GM18907 (cell line): ENCODE measurements around the gene ZNF324.
A peak's percentile ranks its signal among the peaks of the same experiment; 100 is the strongest.
"Not testable (repeated sequence)": the region's sequence is repeated elsewhere in the genome, so short reads cannot be mapped to it uniquely, and the experiment has no call there.

Experiments used
- ATAC-seq: cut with Tn5 transposase; IDR thresholded peaks from one replicate; pipeline ENCODE4 v1.9.1; 2021; ENCODE audit warnings: mild to moderate bottlenecking, moderate library complexity; ENCODE audit not compliant: unreplicated experiment

The ZNF324 gene

GRCh38 chr19:58466760-58467589, at the start of gene ZNF324:
TSS of gene ZNF324 (plus strand) at chr19:58467080. CDS start at chr19:58469186, 2,106 bp downstream.
- peak; percentile 85 for ATAC-seq

- no peak for ATAC-seq
Measured at GRCh38 chr19:58428617-58429016, 38.3 kb upstream of the ZNF324 start.

- ATAC-seq = no peak
Measured at GRCh38 chr19:58429745-58430144, 37.1 kb upstream of the ZNF324 start.

GRCh38 chr19:58434217-58434616, 32.7 kb upstream of the ZNF324 start:
- ATAC-seq = no peak

- ATAC-seq = peak; percentile 90
Measured at GRCh38 chr19:58439576-58440554, 27.0 kb upstream of the ZNF324 start, which contains the start of gene ZNF132. TSS of gene ZNF132 (minus strand) at chr19:58440153. CDS start at chr19:58439821, 332 bp downstream.

- no peak for ATAC-seq
Measured at GRCh38 chr19:58440556-58440955, 26.3 kb upstream of the ZNF324 start.

- not testable (repeated sequence) for ATAC-seq
Measured at GRCh38 chr19:58442986-58443385, 23.9 kb upstream of the ZNF324 start.

- ATAC-seq = not testable (repeated sequence)
Measured at GRCh38 chr19:58448860-58449259, 18.0 kb upstream of the ZNF324 start.

- ATAC-seq = not testable (repeated sequence)
Measured at GRCh38 chr19:58449980-58450379, 16.9 kb upstream of the ZNF324 start.

- no peak for ATAC-seq
Measured at GRCh38 chr19:58450856-58451357, 16.0 kb upstream of the ZNF324 start.

- ATAC-seq = peak; percentile 94
Measured at GRCh38 chr19:58451358-58452101, 15.3 kb upstream of the ZNF324 start, which contains the start of gene ZNF324B. TSS of gene ZNF324B (plus strand) at chr19:58451622. CDS start at chr19:58453702, 2,080 bp downstream.

GRCh38 chr19:58453743-58454142, 13.1 kb upstream of the ZNF324 start:
- no peak for ATAC-seq

GRCh38 chr19:58455306-58455705, 11.6 kb upstream of the ZNF324 start:
- no peak for ATAC-seq

- no peak for ATAC-seq
Measured at GRCh38 chr19:58456111-58456510, 10.8 kb upstream of the ZNF324 start.

GRCh38 chr19:58460039-58460438, 6.8 kb upstream of the ZNF324 start:
- no peak for ATAC-seq

GRCh38 chr19:58466089-58466759, 656 bp upstream of the ZNF324 start:
- ATAC-seq = peak; percentile 24

GRCh38 chr19:58468216-58468839, 1.4 kb downstream of the ZNF324 start:
- no peak for ATAC-seq

- no peak for ATAC-seq
Measured at GRCh38 chr19:58469241-58470013, 2.5 kb downstream of the ZNF324 start.
